ENCODE data around the gene GCN1.

The GCN1 gene

GRCh38 chr12:120141336-120141735 is 53.2 kb downstream of the GCN1 start:
- no peak for DNase-seq

DNA sequence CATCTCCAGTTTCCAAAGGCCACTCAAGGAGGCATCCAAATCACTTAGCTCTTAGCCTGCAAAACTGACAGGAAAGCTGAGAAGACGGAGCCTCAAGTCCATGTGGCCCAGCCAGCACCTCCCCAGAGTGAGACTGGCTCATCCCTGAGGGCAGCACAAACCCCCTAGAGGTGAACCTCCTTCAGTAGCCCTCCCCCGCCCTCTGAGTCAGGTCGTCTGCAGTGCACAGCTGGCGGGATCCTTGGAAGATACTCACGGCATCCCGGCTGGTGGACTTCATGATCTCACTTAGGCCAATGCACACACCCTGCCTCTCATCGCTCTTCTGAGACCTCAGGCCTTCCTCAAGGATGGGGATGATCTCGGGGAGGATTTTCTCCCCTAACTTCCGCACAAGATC is 53.9 kb downstream of the GCN1 start:
- DNase-seq = no peak

DNA sequence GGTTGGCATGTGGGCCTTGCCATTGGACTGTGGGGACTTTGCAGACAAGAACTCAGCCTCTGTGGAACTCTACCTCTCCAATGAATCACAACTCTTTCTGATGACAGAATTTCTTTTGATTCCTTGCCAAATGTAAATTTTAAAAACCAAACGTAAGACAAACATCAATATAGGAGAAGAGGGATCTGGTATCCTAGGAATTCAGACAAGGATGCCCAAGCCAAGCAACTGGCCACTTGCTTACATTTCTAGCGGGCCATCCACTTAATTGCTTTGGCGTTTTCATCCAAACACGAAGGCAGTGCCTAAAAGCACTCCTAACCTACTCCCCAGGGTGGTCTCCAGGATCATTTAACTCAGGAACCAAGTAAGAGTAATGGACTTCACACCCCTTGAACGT is 54.6 kb downstream of the GCN1 start:
- DNase-seq = no peak

- DNase-seq = no peak
Observed at GRCh38 chr12:120138366-120138765, 56.1 kb downstream of the GCN1 start.

- DNase-seq = no peak
Observed at GRCh38 chr12:120137833-120138232, 56.7 kb downstream of the GCN1 start.

GRCh38 chr12:120136093-120136770 is 58.3 kb downstream of the GCN1 start:
- DNase-seq = no peak

GRCh38 chr12:120134307-120134980 is 60.1 kb downstream of the GCN1 start:
- DNase-seq = no peak

DNA sequence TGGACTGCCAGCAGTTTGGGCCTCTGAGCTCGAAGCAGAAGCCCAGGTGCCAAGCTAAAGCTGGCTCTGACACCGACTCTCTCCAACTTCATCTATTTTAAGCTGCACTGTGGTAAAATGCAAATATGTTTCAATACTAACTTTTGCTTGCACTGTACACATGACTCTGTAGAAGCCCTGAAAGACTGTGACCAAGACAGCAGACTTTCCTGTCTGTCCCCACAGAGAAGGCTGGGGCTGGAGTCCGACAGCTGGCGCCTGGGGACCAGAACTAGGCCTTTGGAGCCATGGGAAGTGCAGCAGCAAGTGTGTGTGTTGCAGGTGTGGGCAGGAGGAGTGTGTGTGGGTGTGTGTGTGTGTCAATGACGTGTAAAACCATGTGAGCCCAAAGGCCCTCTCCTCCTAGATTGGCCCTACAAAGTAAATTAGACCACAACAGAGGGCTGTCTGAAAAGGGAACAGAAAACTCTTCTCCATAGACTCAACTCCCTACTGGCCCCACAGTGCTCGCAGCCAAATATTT is 61.6 kb downstream of the GCN1 start:
- no peak for DNase-seq

DNA sequence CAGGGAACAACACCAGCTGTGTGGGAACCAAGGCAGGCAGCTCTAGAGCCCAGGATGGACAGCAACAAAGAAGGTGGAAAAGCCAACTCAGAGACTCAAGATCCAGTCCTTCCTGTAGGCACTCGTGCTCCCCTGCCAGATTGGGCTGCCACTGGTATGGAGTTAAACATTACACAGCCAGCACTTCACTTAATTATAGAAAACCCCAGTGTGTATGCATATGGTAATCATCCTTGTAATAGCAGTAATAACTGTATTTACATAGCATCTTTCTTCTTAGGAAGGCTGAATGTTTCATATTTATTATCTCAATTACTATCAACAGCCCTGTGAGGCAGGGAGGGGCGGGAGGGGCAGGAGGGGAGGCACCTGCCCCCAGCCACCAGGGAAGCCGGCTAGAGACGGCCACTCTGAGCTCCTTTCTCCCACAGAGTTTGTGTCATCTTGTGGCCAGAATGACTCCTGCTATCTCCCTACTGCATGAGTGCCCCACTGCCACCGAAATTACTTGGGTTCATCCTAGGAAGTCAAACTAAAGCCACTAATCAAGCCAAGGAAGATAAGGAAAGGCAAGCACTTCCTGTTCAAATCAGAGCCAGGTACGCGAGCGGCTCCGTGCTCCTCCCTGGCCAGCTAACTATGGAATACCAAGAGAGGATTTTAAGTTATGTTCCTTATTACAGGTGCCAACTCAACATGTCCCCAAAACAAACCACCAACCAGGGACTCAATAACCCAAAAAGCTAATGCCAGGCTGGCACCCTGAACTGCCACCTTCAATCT is 62.3 kb downstream of the GCN1 start:
- no peak for DNase-seq

DNA sequence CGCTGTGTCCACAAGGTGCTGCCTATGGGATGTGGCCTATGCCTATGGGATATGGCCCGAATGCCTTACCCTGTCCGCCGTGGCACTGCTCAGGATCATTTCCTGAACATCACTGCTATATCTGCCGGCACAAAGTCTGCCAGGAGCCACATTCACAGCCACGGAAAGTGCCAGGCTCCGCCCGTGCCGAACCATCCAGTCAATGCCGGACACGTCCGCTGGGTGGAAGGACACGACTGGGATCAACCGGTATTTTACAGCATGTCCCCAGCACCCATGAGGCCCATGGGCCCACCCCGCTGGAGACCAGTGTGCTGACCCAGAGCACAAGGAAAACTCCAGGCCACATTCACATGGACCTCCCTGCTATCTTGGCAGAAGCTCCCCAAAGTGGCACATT is 63.4 kb downstream of the GCN1 start:
- DNase-seq = no peak

GRCh38 chr12:120130011-120130410 is 64.5 kb downstream of the GCN1 start:
- no peak for DNase-seq

GRCh38 chr12:120126635-120127005 is 67.9 kb downstream of the GCN1 start:
- DNase-seq = no peak

DNA sequence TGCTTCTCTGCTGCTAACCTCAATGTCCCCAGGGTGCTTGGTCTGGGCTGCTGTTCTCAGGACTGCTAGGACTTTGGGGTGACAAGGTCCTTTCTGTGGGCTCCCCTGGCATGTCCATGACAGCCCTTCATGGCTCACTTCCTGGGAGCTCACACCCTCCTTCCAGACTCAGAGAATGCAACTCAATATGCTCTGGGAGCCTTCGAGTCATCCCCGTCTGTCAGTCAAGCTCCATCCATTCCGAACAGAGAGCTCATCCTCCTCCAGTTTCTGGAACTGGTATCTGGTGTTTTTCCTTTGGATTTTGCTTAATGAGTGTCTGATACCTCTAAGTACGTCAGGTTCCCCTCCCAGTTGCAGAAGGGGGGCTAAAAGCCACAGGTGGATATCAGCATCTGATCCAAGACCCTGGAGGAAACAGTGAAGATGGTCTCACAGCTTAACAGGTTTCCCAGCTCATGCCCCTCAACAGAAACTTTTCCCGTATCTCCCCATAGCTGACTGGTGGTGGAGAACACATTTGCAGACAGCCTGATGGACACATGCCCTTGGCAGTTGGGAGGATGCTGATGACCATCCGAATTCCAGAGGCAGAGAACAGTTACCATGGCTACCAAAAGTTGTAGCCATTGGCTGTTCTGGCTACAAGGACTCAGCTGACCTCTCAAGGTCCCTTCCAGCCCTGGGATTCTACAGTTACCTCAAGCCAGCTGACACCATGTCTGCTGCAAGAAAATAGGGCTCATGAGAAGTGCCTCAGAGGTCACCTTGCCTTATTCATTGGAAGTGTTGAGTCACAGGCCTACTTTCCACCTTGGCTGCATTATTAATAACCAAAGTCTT is 68.5 kb downstream of the GCN1 start:
- no peak for DNase-seq

DNA sequence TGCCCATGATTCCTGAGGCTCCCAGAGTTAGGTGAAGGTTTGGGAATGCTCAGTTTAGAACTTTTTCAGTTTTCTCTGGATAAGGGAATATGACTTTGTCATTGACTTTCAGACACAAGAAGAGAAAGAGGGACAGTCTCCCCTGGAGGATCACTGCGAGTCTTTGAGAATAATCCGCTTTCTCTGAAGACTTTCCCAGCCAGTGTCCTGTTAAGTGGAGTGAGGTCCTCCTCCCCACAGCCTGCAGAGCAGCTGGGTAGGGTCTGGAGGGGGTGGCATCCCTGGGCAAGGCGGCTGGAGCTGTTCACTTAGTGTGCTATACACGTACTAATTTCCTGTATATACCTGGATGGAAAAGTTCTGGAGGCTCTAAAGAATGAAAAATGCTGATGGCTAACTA is 69.5 kb downstream of the GCN1 start:
- no peak for DNase-seq

DNA sequence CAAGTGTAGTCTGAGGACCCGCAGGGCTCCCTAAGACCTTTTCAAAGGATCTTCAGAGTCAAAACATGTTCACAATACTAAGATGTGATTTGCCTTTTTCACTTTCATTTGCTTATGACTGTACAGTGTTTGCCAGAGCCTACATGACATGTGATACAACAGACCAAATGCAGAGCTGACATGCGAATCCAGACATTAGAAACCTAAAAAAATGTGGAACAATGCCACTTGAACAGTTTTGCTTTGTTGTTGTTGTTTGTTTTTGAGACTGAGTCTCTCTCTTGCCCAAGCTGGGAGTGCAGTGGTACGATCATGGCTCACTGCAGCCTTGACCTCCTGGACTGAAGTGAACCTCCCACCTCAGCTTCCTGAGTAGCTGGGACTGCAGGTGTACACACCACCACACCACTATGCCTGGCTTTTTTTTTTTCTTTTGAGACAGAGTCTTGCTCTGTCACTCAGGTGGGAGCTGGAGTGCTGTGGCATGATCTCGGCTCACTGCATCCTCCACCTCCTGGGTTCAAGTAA is 72.7 kb downstream of the GCN1 start:
- no peak for DNase-seq

GRCh38 chr12:120121343-120121742 is 73.2 kb downstream of the GCN1 start:
- DNase-seq = no peak

- no peak for DNase-seq
Observed at GRCh38 chr12:120119271-120119973, 75.1 kb downstream of the GCN1 start.

- DNase-seq = no peak
Observed at GRCh38 chr12:120118321-120119061, 76.0 kb downstream of the GCN1 start.

DNA sequence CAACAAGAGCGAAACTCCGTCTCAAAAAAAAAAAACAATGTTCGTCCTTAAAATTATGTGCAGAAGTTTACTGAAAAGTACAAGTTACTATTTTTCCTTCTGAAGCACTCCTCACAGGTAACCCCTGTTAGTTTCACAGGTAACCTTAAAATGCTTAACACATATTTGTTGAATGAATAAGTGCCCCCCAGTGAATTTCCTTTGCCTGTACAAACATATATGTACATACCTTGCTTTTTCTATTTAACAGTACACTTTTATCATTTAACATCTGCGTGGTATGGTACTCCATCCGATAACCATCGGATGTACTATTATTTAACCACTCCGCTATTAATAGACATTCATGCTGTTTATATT is 76.6 kb downstream of the GCN1 start:
- DNase-seq = no peak

DNA sequence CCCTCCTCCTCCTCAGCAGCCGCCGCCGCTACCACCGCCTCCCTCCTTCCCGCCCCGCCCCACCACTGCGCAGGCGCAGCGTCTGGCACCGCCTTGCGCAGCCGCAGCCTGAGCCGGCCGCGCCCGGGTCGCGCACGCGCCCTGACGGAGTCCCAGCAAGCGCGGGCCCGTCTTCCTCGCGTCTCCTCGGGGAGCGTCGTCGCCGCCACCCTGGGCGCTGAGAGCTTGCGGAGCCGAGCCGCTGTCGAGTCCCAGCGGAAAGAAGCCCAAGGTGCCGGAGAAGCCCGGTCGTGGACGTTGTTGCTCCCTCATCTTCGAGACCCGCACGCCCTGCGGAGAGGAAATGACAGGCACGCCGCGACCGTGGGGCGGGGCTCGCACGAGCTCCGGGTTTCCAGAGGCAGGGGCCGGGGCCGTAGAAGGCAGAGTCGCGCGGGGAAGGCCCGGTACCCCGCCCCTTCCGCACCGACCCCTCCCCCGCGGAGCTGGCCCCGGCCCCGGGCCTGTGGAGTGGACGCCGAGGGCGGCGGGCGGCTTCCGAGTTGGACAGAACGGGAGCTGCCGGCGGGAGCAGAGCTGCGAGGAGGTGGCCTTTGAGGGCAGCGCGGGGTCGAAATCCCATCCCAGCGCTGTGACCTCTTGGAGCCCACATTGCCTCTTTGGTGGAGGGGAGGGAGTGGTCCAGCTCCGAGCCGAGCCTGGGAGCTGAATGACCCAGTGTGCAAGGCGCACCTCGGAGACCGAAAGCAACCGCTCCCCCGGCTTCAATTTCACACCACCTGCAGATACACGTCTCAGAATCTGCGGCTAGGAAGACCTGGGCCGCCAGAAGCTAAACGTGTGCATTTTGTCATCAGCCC is 77.5 kb downstream of the GCN1 start:
- DNase-seq = peak; percentile 91

All from NCI-H2107 (cell line).